B cell (primary cell): Measurements from ENCODE around the gene IL36RN.

ENCODE experiments used
- EZH2 ChIP-seq: IDR thresholded peaks from 2 replicates; pipeline ENCODE4 v1.6.1; 2012; ENCODE audit warnings: borderline replicate concordance, low read depth, mild to moderate bottlenecking, moderate library complexity, low read length; ENCODE audit not compliant: insufficient read depth, poor library complexity, severe bottlenecking
- TF ChIP-seq, protein P1 (sequence below): fragments of 200-600 bp; IDR thresholded peaks from one replicate; pipeline ENCODE4 v1.8.0; 2022; ENCODE audit warnings: antibody characterized with exemption, mild to moderate bottlenecking

- TF ChIP-seq, protein P1, sequence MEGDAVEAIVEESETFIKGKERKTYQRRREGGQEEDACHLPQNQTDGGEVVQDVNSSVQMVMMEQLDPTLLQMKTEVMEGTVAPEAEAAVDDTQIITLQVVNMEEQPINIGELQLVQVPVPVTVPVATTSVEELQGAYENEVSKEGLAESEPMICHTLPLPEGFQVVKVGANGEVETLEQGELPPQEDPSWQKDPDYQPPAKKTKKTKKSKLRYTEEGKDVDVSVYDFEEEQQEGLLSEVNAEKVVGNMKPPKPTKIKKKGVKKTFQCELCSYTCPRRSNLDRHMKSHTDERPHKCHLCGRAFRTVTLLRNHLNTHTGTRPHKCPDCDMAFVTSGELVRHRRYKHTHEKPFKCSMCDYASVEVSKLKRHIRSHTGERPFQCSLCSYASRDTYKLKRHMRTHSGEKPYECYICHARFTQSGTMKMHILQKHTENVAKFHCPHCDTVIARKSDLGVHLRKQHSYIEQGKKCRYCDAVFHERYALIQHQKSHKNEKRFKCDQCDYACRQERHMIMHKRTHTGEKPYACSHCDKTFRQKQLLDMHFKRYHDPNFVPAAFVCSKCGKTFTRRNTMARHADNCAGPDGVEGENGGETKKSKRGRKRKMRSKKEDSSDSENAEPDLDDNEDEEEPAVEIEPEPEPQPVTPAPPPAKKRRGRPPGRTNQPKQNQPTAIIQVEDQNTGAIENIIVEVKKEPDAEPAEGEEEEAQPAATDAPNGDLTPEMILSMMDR = no peak
- TF ChIP-seq EZH2 = no peak
Measured at GRCh38 chr2:113111823-113112287, 52.9 kb downstream of the IL36RN start.
